HG03025 (cell line): ENCODE measurements around the gene FOXP2.
A peak's percentile ranks its signal among the peaks of the same experiment; 100 is the strongest.
"Not testable (repeated sequence)": the region's sequence is repeated elsewhere in the genome, so short reads cannot be mapped to it uniquely, and the experiment has no call there.

Experiments used
- ATAC-seq: cut with Tn5 transposase; IDR thresholded peaks from one replicate; pipeline ENCODE4 v1.9.1; 2021; ENCODE audit warnings: mild to moderate bottlenecking, moderate library complexity; ENCODE audit not compliant: unreplicated experiment, low FRiP score

FOXP2 gene

GRCh38 chr7:114574384-114574783, 159.8 kb downstream of the FOXP2 start:
- ATAC-seq: no peak

- ATAC-seq: no peak
These were observed 160.5 kb downstream of the FOXP2 start for GRCh38 chr7:114575098-114575497.

GRCh38 chr7:114580963-114581362, 166.3 kb downstream of the FOXP2 start:
- not testable (repeated sequence) for ATAC-seq

GRCh38 chr7:114588506-114588905, 173.9 kb downstream of the FOXP2 start:
- ATAC-seq: no peak

- ATAC-seq: no peak
These were observed 174.8 kb downstream of the FOXP2 start for GRCh38 chr7:114589436-114589835.

GRCh38 chr7:114590298-114590697, 175.7 kb downstream of the FOXP2 start:
- ATAC-seq: no peak

GRCh38 chr7:114598946-114599345, 184.3 kb downstream of the FOXP2 start:
- ATAC-seq: no peak

- ATAC-seq: peak; percentile 92
These were observed 191.5 kb downstream of the FOXP2 start for GRCh38 chr7:114606100-114606499.

GRCh38 chr7:114608822-114609221, 194.2 kb downstream of the FOXP2 start:
- not testable (repeated sequence) for ATAC-seq

- ATAC-seq: no peak
These were observed 205.6 kb downstream of the FOXP2 start for GRCh38 chr7:114620208-114620607.

- ATAC-seq: no peak
These were observed 207.6 kb downstream of the FOXP2 start for GRCh38 chr7:114622221-114622620.

GRCh38 chr7:114623146-114623545, 208.5 kb downstream of the FOXP2 start:
- no peak for ATAC-seq

- ATAC-seq: no peak
These were observed 212.6 kb downstream of the FOXP2 start for GRCh38 chr7:114627231-114627630.

GRCh38 chr7:114628362-114628761, 213.7 kb downstream of the FOXP2 start:
- ATAC-seq: no peak

- no peak for ATAC-seq
These were observed 215.1 kb downstream of the FOXP2 start for GRCh38 chr7:114629762-114630161.

GRCh38 chr7:114630201-114630990, 215.8 kb downstream of the FOXP2 start:
- ATAC-seq: peak; percentile 44

- no peak for ATAC-seq
These were observed 216.7 kb downstream of the FOXP2 start for GRCh38 chr7:114631249-114631822.

GRCh38 chr7:114639451-114639850, 224.8 kb downstream of the FOXP2 start:
- ATAC-seq: no peak

- ATAC-seq: no peak
These were observed 229.8 kb downstream of the FOXP2 start for GRCh38 chr7:114644455-114644854.

GRCh38 chr7:114645451-114645850, 230.8 kb downstream of the FOXP2 start:
- no peak for ATAC-seq

GRCh38 chr7:114647518-114647917, 232.9 kb downstream of the FOXP2 start:
- no peak for ATAC-seq

GRCh38 chr7:114648117-114648516, 233.5 kb downstream of the FOXP2 start:
- no peak for ATAC-seq
